Naive thymus-derived CD4-positive, alpha-beta T cell (primary cell): Measurements from ENCODE around the gene SNRPN. TPM values are rescaled to one million over a fixed set of nuclear protein-coding genes. Genes with fewer than 3 reads are reported as not detected.

Source experiments
- polyA plus RNA-seq, 2 donors: library from polyadenylated mRNA; unstranded; fragments of 300-500 nt; fragmentation: Illumina TruSeq; gene quantifications; one replicate each; pipeline ENCODE4 v1.2.3, GENCODE V29; 2021
- total RNA-seq, 6 experiments: library from RNA in 5 of 6; stranded (reverse) in 5 of 6; gene quantifications; 1 replicate in 5 of 6; 2 replicates in 1 of 6; pipeline ENCODE4 v1.2.3 and lab custom pipeline; 2021 to 2026

The SNRPN gene
- total and polyA plus RNA-seq, 7 experiments from 2014 or later: 58.1 to 468 (median 153) TPM

Other genes starting within 250 kb of the SNRPN start
- 10 to 100 TPM in 4 of 5 experiments, 1 to 10 TPM in 1; 4.9 to 38.9 (median 32.7) TPM for gene SNURF, start within 50 bp of the SNRPN start, total RNA-seq
- gene SNURF, start within 50 bp of the SNRPN start, polyA plus RNA-seq: 10 to 100 TPM; 49.6 to 53.3 TPM